GM21367 (cell line): ENCODE results near the gene TOMM5.

Source experiments
- ATAC-seq: cut with Tn5 transposase; IDR thresholded peaks from one replicate; pipeline ENCODE4 v1.9.1; 2021; ENCODE audit not compliant: unreplicated experiment

The TOMM5 gene

GRCh38 chr9:37592108-37592951 lies at the start of gene TOMM5:
Gene TOMM5 (minus strand): TSS chr9:37592597. CDS start chr9:37592532, 65 bp downstream.
- ATAC-seq, result peak; percentile 80

GRCh38 chr9:37641331-37641730 lies 48.9 kb upstream of the TOMM5 start:
- ATAC-seq, result no peak

- no peak for ATAC-seq
These were observed 47.8 kb upstream of the TOMM5 start for GRCh38 chr9:37640246-37640645.

- no peak for ATAC-seq
These were observed 47.4 kb upstream of the TOMM5 start for GRCh38 chr9:37639841-37640240.

GRCh38 chr9:37639109-37639762 lies 46.8 kb upstream of the TOMM5 start:
- no peak for ATAC-seq

- no peak for ATAC-seq
These were observed 44.4 kb upstream of the TOMM5 start for GRCh38 chr9:37636511-37637448.

- no peak for ATAC-seq
These were observed 43.4 kb upstream of the TOMM5 start for GRCh38 chr9:37635808-37636207.

GRCh38 chr9:37632479-37632878 lies 40.1 kb upstream of the TOMM5 start:
- ATAC-seq, result no peak

- ATAC-seq, result no peak
These were observed 34.4 kb upstream of the TOMM5 start for GRCh38 chr9:37626708-37627292.

- no peak for ATAC-seq
These were observed 33.4 kb upstream of the TOMM5 start for GRCh38 chr9:37625758-37626147.

GRCh38 chr9:37625036-37625757 lies 32.8 kb upstream of the TOMM5 start:
- no peak for ATAC-seq

- no peak for ATAC-seq
These were observed 31.7 kb upstream of the TOMM5 start for GRCh38 chr9:37624073-37624472.

- no peak for ATAC-seq
These were observed 30.9 kb upstream of the TOMM5 start for GRCh38 chr9:37623267-37623666.

GRCh38 chr9:37622462-37622861 lies 30.1 kb upstream of the TOMM5 start:
- no peak for ATAC-seq

GRCh38 chr9:37621273-37622121 lies 29.1 kb upstream of the TOMM5 start:
- ATAC-seq, result no peak

GRCh38 chr9:37620396-37620795 lies 28.0 kb upstream of the TOMM5 start:
- ATAC-seq, result no peak

- no peak for ATAC-seq
These were observed 27.4 kb upstream of the TOMM5 start for GRCh38 chr9:37619806-37620205.

GRCh38 chr9:37618817-37619216 lies 26.4 kb upstream of the TOMM5 start:
- no peak for ATAC-seq

GRCh38 chr9:37617832-37618231 lies 25.4 kb upstream of the TOMM5 start:
- ATAC-seq, result no peak
